Measurements from ENCODE around the gene FIBCD1.

Gene FIBCD1

GRCh38 chr9:130905902-130906734 lies 32.9 kb downstream of the FIBCD1 start:
- DNase-seq: no peak

- DNase-seq: no peak
Observed at GRCh38 chr9:130905125-130905901, 33.7 kb downstream of the FIBCD1 start.

- DNase-seq: no peak
Observed at GRCh38 chr9:130904070-130905044, 34.7 kb downstream of the FIBCD1 start.

GRCh38 chr9:130903194-130904069 lies 35.6 kb downstream of the FIBCD1 start:
- no peak for DNase-seq

GRCh38 chr9:130902204-130903185 lies 36.6 kb downstream of the FIBCD1 start:
- no peak for DNase-seq

GRCh38 chr9:130901498-130902203 lies 37.4 kb downstream of the FIBCD1 start:
- DNase-seq: no peak

- no peak for DNase-seq
Observed at GRCh38 chr9:130900701-130901497, 38.1 kb downstream of the FIBCD1 start.

GRCh38 chr9:130899051-130899748 lies 39.8 kb downstream of the FIBCD1 start:
- no peak for DNase-seq

GRCh38 chr9:130898552-130898852 lies 40.5 kb downstream of the FIBCD1 start:
- no peak for DNase-seq

GRCh38 chr9:130897848-130898551 lies 41.0 kb downstream of the FIBCD1 start:
- no peak for DNase-seq

GRCh38 chr9:130897105-130897751 lies 41.8 kb downstream of the FIBCD1 start:
- no peak for DNase-seq

GRCh38 chr9:130896233-130897014 lies 42.6 kb downstream of the FIBCD1 start, which contains the start of gene QRFP:
QRFP (minus strand) TSS chr9:130896812; CDS start chr9:130893838, 2,974 bp downstream.
- DNase-seq: no peak

GRCh38 chr9:130895481-130896232 lies 43.4 kb downstream of the FIBCD1 start:
- no peak for DNase-seq

GRCh38 chr9:130895038-130895437 lies 44.0 kb downstream of the FIBCD1 start:
- no peak for DNase-seq

GRCh38 chr9:130894546-130894945 lies 44.5 kb downstream of the FIBCD1 start:
- no peak for DNase-seq

All from OCI-M1 (cell line).